GM21723 (cell line): ENCODE measurements around the gene CALY.

ENCODE experiments used
- ATAC-seq: cut with Tn5 transposase; IDR thresholded peaks from one replicate; pipeline ENCODE4 v1.9.1; 2021; ENCODE audit warnings: mild to moderate bottlenecking, moderate library complexity; ENCODE audit not compliant: unreplicated experiment

CALY gene

GRCh38 chr10:133293810-133294119, 42.9 kb downstream of the CALY start:
- no peak for ATAC-seq

GRCh38 chr10:133292919-133293809, 43.5 kb downstream of the CALY start:
- ATAC-seq = no peak

DNA sequence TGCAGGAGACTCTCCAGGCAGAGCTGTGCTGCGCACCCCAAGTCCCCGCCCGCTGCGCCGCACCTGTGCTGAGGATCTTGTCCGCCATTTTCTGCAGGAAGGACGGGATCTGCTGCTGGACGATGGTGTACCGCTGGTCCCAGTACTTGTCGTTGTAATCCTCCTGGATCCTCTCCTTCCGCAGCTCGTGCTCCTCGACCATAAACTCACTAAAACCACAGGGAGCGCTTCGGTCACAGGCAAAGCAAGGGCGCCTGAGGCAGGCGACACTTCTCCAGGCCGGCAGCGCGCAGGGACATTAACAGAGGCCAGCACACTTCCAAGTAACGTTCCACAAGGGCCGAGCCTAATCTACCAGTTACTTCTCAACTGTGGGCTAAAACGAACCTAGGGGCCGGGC, 46.9 kb downstream of the CALY start:
- no peak for ATAC-seq

GRCh38 chr10:133287832-133288500, 48.7 kb downstream of the CALY start:
- no peak for ATAC-seq

- no peak for ATAC-seq
Measured at GRCh38 chr10:133286366-133286765, 50.3 kb downstream of the CALY start.

DNA sequence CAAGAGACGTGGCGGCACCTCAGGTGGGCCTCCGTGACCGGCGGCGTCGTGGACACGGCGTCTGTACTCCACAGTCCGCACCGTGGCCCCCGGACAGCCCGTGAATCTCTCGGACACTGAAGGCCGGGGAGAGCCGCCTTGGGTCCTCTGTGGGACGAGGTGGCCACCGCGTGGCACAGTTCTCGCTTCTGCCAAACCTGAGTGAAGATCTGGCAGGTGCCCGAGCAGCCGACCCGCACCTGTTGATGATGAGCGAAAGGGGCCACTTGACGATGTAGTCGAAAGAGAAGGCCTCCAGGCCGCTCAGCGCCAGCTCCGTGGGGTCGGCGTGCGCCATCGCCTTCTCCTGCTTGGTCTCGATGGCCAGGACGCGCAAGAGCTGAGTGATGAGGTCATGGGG, 51.5 kb downstream of the CALY start:
- no peak for ATAC-seq

DNA sequence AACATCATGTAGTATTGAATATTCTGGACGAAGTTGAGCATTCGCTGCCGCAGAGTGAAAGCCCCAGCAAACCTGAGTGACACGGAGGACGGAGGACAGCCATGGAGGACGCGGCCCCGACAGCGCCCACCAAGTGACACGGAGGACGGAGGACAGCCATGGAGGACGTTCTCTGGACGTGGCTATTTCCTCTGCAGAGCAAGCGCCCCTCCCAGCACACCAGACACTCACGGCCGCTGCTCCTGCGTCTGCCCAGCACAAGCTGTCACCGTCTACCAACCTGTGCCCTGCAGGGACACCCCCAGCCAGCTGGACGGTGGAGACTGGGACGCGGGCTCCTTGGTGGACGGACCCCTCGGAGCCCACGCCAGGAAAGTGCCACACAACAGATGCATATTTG, 52.8 kb downstream of the CALY start:
- no peak for ATAC-seq

- ATAC-seq = no peak
Measured at GRCh38 chr10:133282846-133283390, 53.8 kb downstream of the CALY start.

- ATAC-seq = no peak
Measured at GRCh38 chr10:133281628-133282372, 54.9 kb downstream of the CALY start.

DNA sequence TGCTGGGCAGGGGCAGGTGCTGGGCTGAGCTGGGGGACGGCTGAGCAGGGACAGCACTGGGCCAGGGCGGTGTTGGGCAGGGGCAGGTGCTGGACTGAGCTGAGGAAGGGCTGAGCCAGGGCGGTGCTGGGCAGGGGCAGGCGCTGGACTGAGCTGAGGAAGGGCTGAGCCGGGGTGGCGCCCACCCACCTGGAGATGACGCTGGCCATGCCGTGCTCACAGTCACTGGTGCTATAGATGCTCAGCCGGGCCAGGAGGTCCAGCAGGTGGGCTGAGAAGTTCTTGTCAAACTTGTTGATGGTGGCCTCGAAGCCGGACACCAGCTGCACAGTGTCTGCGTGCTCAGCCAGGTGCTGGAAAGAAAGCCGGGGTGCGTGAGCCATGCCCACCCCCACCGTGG, 55.6 kb downstream of the CALY start:
- ATAC-seq = no peak

DNA sequence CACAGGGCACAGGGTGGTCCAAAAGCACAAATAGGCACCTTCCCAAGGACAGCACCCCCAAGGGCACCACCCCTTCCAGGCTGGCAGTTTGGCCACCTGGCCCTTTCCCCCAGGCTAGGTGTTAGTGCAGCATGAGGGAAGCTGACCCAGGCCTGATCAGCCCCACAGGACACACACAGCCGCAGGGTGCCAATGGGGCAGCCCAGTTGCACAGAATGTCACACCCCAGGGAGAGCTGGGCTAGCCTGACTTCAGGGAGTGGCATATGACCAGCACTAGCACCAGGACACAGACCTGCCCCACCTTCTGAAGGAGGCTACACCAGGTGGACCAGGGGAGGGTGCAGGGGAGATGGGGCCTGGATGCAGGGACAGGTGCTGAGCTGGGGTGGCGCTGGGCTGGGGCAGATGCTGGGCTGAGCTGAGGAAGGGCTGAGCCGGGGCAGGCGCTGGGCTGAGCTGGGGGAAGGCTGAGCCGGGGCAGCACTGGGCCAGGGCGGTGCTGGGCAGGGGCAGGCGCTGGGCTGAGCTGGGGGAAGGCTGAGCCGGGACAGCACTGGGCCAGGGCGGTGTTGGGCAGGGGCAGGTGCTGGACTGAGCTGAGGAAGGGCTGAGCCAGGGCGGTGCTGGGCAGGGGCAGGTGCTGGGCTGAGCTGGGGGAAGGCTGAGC, 56.2 kb downstream of the CALY start:
- ATAC-seq = no peak

GRCh38 chr10:133279326-133280226, 57.1 kb downstream of the CALY start:
- no peak for ATAC-seq

- peak; percentile 40 for ATAC-seq
Measured at GRCh38 chr10:133278577-133279265, 58.0 kb downstream of the CALY start.

DNA sequence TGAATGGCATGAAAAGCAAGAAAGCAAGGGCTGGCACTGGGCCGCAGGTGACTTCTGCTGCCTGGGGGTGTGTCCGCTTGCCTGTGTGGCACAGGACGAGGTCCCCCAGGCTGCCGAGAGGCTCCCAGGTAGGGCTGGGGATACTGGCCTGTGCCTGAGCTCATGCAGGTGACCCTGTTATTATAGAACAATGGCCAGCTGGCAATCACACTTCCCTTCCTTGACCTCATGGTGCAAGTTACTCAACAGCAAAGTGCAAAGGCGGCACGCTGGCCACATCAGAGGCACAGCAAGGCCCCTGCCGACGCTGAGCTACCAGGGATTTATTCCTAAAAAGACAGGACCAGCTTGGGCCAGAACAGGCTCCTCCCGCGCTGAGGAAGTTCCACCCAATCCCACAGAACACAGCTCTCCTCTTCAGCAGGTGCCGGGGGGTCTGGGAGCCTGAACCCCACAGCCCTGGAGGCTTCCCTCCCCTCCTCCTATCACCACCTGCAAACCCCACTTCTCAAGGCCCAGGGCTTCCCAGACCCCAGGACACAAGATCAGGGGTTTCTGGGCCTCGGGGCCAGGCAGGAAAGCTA, 58.6 kb downstream of the CALY start:
- no peak for ATAC-seq

DNA sequence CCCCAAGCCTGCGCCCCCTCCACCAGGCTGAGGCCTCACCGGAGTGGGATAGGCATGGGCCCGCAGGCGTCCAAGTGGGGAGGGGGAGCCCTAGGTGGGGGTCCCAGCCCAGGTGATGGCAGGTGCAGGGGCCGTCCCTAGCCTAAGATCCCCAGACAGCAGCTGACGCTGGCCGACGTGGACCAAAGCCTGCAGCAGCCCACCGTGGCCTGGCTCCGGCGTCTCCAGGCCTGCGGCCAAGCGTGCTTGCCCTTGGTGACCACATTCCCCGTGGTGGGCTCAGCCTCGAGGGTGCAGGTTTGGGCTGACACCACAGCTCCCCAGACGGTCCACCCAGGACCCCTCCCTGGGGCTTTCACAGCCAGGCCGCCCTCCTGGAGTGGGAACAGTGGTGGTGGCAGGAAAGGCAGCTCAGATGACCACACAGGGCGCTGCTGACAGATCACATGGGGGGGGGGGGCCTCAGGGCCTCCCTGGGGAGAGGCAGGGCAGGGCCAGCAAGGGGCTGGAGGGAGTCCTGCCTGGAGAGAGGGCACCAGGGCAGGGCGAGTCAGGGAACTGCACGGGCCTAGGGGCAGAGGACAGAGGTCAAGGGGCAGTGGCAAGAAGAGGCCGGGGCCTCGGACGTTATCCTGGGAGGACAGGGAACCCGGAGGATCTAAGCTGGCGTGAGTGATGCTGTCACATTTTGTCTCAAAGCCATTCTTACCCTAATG, 59.3 kb downstream of the CALY start:
- ATAC-seq = no peak

DNA sequence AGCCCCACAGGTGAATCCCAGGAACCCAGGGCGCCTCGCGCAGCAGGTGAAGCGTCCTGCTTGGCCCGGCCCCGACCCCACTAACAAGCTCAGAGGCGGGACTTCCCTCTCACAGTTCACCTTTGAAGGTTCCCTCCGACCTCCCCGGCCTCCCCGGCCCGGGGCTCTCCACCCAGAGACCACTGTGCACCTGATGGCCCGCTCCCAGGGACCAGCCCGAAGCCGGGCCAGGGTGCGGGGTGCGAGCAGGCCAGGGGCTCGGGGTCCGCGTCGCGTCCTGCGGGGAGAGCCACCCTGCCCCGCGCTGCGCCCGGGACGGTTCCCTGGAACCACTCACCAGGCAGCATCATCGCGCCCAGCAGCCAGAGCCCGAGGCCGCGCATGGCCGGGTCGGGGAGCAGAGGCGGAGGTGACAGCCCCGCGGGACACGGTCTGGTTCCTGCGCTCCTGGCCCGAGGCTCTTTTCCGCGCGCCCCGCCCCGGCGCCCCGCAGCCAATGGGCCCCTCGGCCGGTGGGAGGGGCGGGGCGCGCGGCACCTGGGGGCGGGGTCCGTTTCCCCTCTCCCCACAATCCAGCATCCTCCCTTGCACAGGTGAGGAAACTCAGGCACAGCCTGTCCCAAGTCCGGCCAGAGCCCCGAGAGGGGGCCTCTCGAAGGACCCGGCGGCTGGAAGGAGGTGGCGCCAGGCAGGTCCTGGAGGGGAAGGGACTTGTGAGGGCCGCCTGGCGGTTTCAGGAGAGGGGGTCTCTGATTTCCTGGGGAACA, 60.1 kb downstream of the CALY start, which contains the start of gene ADAM8:
Gene ADAM8, minus strand, starts transcription at position 434 of the 767 bp plus-strand sequence. Its CDS starts 51 bp downstream, at position 383.
- peak; percentile 47 for ATAC-seq

- no peak for ATAC-seq
Measured at GRCh38 chr10:133276100-133276434, 60.6 kb downstream of the CALY start.

GRCh38 chr10:133275684-133276092, 61.0 kb downstream of the CALY start:
- peak; percentile 39 for ATAC-seq
